Right forelimb (tissue), 1 donor: ENCODE data around the gene TCEA3.

ENCODE experiments used
- DNase-seq: peaks from one replicate; pipeline ENCODE4 v3.0.0-alpha.2; 2018

TCEA3 gene

GRCh38 chr1:23446661-23447310, 22.2 kb upstream of the TCEA3 start:
- no peak for DNase-seq

GRCh38 chr1:23444596-23445390, 20.2 kb upstream of the TCEA3 start:
- no peak for DNase-seq

- peak; percentile 56 for DNase-seq
Measured at GRCh38 chr1:23444104-23444533, 19.6 kb upstream of the TCEA3 start.

GRCh38 chr1:23442751-23443150, 18.2 kb upstream of the TCEA3 start:
- DNase-seq, result no peak

GRCh38 chr1:23441446-23442148, 17.0 kb upstream of the TCEA3 start:
- DNase-seq, result no peak

GRCh38 chr1:23438545-23438944, 14.0 kb upstream of the TCEA3 start:
- DNase-seq, result no peak

GRCh38 chr1:23437355-23437664, 12.8 kb upstream of the TCEA3 start:
- no peak for DNase-seq

GRCh38 chr1:23436520-23437354, 12.2 kb upstream of the TCEA3 start:
- no peak for DNase-seq

GRCh38 chr1:23434260-23434775, 9.8 kb upstream of the TCEA3 start:
- DNase-seq, result no peak

- no peak for DNase-seq
Measured at GRCh38 chr1:23433122-23433521, 8.6 kb upstream of the TCEA3 start.

- no peak for DNase-seq
Measured at GRCh38 chr1:23431431-23431830, 6.9 kb upstream of the TCEA3 start.

GRCh38 chr1:23430803-23431202, 6.3 kb upstream of the TCEA3 start:
- DNase-seq, result no peak

GRCh38 chr1:23428136-23428905, 3.8 kb upstream of the TCEA3 start:
- DNase-seq, result no peak

GRCh38 chr1:23427550-23427949, 3.0 kb upstream of the TCEA3 start:
- DNase-seq, result no peak

GRCh38 chr1:23426828-23427227, 2.3 kb upstream of the TCEA3 start:
- DNase-seq, result no peak

GRCh38 chr1:23425193-23425494, 596 bp upstream of the TCEA3 start:
- no peak for DNase-seq

GRCh38 chr1:23423415-23424292, 894 bp downstream of the TCEA3 start:
- peak; percentile 78 for DNase-seq

GRCh38 chr1:23422941-23423340, 1.6 kb downstream of the TCEA3 start:
- DNase-seq, result no peak

GRCh38 chr1:23422241-23422877, 2.2 kb downstream of the TCEA3 start:
- peak; percentile 91 for DNase-seq

GRCh38 chr1:23421753-23422240, 2.8 kb downstream of the TCEA3 start:
- peak; percentile 55 for DNase-seq
